Body of pancreas (tissue), 4 donors: Measurements from ENCODE around the gene COLEC12.

Experiments
- CTCF ChIP-seq, 7 experiments: fragments of 450-650 bp in 4 of 7; fragments of 200-600 bp in 3 of 7; sonication (generic) in 3 of 7; IDR thresholded peaks; one replicate each; pipeline ENCODE4 v1.5.1; 2016 to 2019; ENCODE audit warnings: antibody characterized with exemption in 7 of 7
- POLR2A ChIP-seq, 3 donors: fragments of 450-650 bp; IDR thresholded peaks; one replicate each; pipeline ENCODE4 v1.6.1; 2016; ENCODE audit warnings: antibody characterized with exemption in 3 of 3, mild to moderate bottlenecking in 2 of 3

GRCh38 chr18:432791-433190, 67.7 kb downstream of the COLEC12 start:
- TF ChIP-seq CTCF (IDR thresholded peaks at IDR 0.05) (no peak), POLR2A (IDR thresholded peaks at IDR 0.05) (no peak)
